GM19372 (cell line): ENCODE measurements around the gene ARID1B.
"Not testable (repeated sequence)": the region's sequence is repeated elsewhere in the genome, so short reads cannot be mapped to it uniquely, and the experiment has no call there.

Experiments used
- ATAC-seq: cut with Tn5 transposase; IDR thresholded peaks from one replicate; pipeline ENCODE4 v1.9.1; 2021; ENCODE audit warnings: mild to moderate bottlenecking, low read depth, moderate library complexity; ENCODE audit not compliant: unreplicated experiment

ARID1B gene

GRCh38 chr6:157139054-157139708 lies 362.0 kb downstream of the ARID1B start:
- no peak for ATAC-seq

- no peak for ATAC-seq
Measured at GRCh38 chr6:157143171-157143889, 366.2 kb downstream of the ARID1B start.

- no peak for ATAC-seq
Measured at GRCh38 chr6:157143890-157144798, 367.0 kb downstream of the ARID1B start.

GRCh38 chr6:157144859-157145568 lies 367.8 kb downstream of the ARID1B start:
- ATAC-seq = no peak

DNA sequence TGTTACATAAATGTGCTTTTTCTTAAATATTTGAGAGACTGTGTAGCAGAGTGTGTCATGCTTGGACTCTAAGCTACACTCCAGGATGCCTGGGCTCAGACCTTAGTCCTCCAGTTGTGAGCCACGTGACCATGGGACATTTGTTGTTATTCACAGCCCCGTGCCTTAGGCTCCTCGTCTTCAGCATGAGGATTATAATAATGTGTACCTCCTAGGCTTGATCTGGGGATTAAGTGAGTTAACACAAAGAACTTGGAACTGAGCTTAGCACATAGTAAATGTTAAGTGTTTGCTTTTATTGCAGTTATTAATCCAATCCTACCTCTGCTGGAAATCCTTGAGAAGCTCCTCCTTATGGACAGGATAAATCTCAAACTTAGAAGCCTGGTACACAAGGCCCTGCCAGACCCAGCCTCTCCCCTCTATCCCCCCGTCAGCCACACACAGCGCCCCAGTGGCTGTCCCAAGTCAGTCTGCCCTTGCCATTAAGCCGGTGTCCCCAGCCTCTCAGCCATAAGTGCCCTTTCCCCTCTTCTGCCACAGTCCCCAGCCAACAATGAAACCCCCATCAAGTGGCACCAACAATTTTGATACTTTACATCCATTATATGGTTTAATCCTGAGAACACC lies 368.6 kb downstream of the ARID1B start:
- no peak for ATAC-seq

DNA sequence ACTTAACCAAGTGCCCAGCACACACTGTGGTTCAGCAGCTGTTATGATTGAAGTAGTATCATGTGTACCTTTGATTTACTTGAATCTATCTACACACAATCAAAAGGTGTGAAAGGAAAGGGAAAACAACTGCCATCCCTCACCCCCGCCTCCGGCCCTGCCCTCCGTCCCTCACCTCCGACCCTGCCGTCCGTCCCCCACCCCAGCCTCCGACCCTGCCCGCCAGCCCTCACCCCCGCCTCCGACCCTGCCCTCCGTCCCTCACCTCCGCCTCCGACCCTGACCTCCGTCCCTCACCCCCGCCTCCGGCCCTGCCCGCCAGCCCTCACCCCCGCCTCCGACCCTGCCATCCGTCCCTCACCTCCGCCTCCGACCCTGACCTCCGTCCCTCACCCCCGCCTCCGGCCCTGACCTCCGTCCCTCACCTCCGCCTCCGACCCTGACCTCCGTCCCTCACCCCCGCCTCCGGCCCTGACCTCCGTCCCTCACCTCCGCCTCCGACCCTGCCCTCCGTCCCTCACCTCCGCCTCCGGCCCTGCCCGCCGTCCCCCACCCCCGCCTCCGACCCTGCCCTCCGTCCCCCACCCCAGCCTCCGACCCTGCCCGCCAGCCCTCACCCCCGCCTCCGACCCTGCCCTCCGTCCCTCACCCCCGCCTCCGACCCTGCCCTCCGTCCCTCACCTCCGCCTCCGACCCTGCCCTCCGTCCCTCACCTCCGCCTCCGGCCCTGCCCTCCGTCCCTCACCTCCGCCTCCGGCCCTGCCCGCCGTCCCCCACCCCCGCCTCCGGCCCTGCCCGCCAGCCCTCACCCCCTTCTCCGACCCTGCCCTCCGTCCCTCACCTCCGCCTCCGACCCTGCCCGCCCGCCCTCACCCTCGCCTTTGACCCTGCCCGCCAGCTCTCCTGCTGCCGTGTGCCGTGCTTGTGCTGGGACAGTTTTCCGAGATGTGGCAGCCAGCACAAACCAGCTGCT lies 370.2 kb downstream of the ARID1B start:
- ATAC-seq = not testable (repeated sequence)

DNA sequence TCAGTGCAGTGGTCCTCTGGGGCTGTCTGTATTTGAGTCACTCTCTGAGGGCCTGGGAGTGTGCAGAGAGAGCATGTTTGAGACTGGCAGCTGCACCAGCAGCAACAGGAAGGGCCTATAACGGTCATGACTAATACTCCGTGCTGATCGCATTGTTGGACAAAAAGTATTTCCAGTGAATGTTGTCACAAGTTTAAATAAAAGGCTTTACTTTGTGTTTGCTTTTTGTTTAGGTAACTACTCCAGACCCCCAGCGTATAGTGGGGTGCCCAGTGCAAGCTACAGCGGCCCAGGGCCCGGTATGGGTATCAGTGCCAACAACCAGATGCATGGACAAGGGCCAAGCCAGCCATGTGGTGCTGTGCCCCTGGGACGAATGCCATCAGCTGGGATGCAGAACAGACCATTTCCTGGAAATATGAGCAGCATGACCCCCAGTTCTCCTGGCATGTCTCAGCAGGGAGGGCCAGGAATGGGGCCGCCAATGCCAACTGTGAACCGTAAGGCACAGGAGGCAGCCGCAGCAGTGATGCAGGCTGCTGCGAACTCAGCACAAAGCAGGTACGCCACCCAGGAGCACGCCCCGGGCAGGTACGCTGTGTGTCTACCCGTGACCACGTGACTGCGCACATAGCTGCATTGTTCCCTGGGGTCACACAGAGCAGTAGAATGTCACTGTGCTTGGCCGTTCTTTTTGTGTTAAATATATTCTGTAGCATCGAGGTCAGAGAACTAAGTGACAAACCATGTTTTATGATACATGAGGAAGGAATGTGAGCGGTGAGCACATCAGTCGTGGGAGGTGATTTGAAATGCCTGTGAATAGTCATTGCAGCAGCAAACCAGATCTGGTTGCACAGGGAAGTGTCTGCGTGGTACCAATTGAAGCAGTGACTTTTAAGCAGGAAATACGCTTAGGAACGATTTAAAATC lies 371.5 kb downstream of the ARID1B start:
- no peak for ATAC-seq

DNA sequence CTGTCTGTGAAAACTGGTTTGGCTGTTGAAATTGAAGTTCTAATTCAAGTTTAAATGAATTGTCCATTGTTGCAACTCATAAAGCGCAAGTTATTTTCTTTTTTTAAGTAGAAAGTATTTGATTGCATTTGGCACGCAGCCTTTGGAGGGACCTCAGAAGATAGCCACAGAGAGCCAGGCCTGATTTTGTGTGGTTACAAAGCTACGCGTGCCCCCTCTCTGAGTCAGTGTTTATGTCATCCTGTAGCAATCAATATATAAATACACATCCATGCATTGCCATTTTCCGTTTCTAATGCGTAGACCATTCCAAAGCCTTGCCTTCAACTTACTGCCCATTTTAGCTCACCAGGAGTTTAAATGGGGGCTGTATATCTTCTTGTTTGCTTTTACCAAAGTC lies 372.9 kb downstream of the ARID1B start:
- ATAC-seq = no peak

DNA sequence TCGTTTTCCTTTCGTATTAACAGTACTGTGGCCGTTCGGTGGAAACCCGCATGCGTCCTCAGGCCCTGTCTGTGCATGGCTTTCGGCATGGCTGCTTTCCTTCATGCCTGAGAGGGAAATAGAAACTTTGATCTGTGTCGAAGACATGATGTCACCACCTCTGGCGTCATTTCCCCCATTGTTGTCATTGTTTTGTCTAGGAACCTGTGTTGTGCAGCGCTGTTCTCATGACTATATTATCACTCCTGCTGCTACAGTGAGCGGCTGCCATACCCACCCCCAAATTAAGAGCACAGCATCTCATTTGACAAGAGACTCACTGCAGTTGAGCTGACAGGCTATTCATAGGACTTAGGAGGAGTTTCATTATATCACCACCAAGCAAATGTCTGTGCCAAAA lies 373.9 kb downstream of the ARID1B start:
- ATAC-seq = no peak

- ATAC-seq = no peak
Measured at GRCh38 chr6:157151989-157152388, 374.8 kb downstream of the ARID1B start.

DNA sequence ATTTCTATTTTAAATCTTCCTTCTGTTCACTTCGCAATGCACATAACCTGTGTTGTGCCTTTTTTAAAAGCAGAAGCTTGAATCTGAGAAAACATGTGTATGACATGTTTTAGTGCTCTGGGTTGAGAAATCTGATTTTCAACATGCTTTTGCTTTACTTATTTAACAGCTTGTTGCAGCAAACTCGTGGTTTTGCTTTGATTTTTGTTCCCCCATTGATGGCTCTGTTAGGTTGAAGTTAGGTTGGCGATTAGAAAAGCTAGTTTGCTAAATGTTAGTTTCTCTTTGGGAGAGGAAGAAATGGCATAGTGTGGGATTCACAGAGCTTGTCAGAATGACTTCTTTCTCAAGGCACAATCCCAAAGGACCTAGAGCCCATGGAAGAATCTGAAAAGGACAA lies 375.4 kb downstream of the ARID1B start:
- no peak for ATAC-seq

DNA sequence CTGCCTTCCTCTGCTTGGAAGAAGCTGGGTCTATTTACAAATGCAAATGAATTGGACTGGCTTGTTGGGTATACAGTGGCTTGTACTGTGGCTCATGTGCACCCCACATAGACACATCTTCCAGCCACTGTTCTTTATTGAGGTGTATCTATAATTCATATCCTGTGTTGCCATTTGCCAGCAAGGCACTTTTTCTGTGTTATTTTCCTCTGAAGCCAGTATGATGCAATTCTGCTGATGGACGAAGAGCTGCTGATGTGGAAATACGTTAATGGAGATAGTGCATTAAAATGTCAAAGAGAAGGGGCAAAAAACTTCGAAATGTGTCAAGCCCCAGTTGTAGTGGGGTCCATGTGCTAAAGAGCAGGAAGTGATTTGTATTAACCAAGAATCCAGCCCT lies 378.6 kb downstream of the ARID1B start:
- no peak for ATAC-seq

GRCh38 chr6:157157258-157157657 lies 380.1 kb downstream of the ARID1B start:
- ATAC-seq = no peak

- no peak for ATAC-seq
Measured at GRCh38 chr6:157158456-157158855, 381.3 kb downstream of the ARID1B start.

- ATAC-seq = no peak
Measured at GRCh38 chr6:157158897-157159296, 381.7 kb downstream of the ARID1B start.

- ATAC-seq = no peak
Measured at GRCh38 chr6:157159348-157159747, 382.2 kb downstream of the ARID1B start.

DNA sequence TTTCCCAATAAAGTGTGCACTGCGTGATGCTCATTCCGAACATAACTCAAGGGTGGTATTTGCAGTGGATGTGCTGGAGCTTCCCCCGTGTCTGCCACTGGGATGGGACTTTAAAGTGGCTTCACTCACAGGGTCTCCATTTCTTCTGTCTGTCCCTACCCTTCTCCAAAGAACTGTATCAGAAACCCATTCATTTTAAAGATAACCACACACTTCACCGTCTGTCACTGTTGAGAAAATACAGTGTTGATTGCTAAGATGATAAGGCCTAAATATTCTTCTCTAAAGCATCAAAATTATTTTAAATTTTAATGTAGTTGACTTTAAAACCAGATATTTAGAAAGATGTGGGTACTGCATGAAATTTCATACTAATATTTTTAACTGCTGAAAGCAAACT lies 384.7 kb downstream of the ARID1B start:
- ATAC-seq = no peak
